Measurements from ENCODE around the gene ELAC1.

- TF ChIP-seq EP300 (IDR thresholded peaks at IDR 0.05; ENCODE audit: borderline replicate concordance in 1 of 2, low read depth in 2 of 2, low read length in 2 of 2) = peak in 1 of 2 experiments; percentile 27; a peak in 1 of 3 replicates
- no peak for TF ChIP-seq CTCF (IDR thresholded peaks at IDR 0.05; ENCODE audit: control extremely low read depth in 1 of 3, insufficient read depth in 1 of 3, low read depth in 1 of 3, low read length in 3 of 3)
- no peak for TF ChIP-seq SIN3A (conservative IDR thresholded peaks at IDR 0.05 in 1 of 2, IDR thresholded peaks at IDR 0.05 in 1 of 2; ENCODE audit: low read depth in 1 of 2, low read length in 2 of 2)
- TF ChIP-seq POLR2A (IDR thresholded peaks at IDR 0.05; ENCODE audit: control extremely low read depth in 1 of 2, low read depth in 2 of 2, low read length in 2 of 2) = no peak
- TF ChIP-seq ATF3 (IDR thresholded peaks at IDR 0.05; ENCODE audit: insufficient read depth, low read depth, low read length) = no peak
- no peak for TF ChIP-seq EZH2 (IDR thresholded peaks at IDR 0.05; ENCODE audit: low read depth, low read length, severe bottlenecking)
- TF ChIP-seq RNF2 (IDR thresholded peaks at IDR 0.05; ENCODE audit: borderline replicate concordance, low read depth, low read length, missing control alignments, poor library complexity, severe bottlenecking) = no peak
- TF ChIP-seq POLR2AphosphoS5 (IDR thresholded peaks at IDR 0.05; ENCODE audit: low read depth, low read length) = no peak
These were observed 49.5 kb downstream of the ELAC1 start for GRCh38 chr18:51017140-51017879.

All from H1 (cell line).